DOHH2 (cell line): Measurements from ENCODE around the gene SLIT1.

Source experiments
- EZH2phosphoT487 ChIP-seq: fragments of 200-600 bp; sonication (generic); IDR thresholded peaks from 2 replicates; pipeline ENCODE4 v1.6.1; 2017; ENCODE audit warnings: borderline replicate concordance, mild to moderate bottlenecking, antibody characterized with exemption, low read length, moderate library complexity, mixed read lengths
- TF ChIP-seq, protein P1 (sequence below): fragments of 200-600 bp; sonication (generic); IDR thresholded peaks from one replicate; pipeline ENCODE4 v1.5.1; 2014; ENCODE audit warnings: antibody characterized with exemption, mild to moderate bottlenecking, low read depth, low read length; ENCODE audit not compliant: poor library complexity, severe bottlenecking

DNA sequence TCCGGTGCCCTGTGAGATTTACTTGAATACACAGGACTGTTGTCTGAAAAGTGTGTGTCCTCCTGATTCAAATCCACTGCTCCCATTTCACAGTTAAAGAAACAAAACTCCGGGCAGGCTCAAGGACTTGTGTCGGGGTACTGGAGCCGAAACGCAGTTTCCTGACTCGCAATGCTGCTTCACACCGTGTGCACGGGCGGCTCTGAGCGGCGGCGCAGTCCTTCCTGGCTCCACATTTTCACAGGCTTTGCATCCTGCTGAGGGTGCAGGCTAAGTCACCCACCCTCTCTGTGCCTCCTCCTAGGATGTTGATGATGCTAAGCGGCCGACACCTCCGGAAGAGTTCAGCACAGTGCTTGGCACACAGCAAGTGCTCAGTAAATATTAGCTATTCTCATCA, 65.4 kb downstream of the SLIT1 start:
- TF ChIP-seq, protein P1, sequence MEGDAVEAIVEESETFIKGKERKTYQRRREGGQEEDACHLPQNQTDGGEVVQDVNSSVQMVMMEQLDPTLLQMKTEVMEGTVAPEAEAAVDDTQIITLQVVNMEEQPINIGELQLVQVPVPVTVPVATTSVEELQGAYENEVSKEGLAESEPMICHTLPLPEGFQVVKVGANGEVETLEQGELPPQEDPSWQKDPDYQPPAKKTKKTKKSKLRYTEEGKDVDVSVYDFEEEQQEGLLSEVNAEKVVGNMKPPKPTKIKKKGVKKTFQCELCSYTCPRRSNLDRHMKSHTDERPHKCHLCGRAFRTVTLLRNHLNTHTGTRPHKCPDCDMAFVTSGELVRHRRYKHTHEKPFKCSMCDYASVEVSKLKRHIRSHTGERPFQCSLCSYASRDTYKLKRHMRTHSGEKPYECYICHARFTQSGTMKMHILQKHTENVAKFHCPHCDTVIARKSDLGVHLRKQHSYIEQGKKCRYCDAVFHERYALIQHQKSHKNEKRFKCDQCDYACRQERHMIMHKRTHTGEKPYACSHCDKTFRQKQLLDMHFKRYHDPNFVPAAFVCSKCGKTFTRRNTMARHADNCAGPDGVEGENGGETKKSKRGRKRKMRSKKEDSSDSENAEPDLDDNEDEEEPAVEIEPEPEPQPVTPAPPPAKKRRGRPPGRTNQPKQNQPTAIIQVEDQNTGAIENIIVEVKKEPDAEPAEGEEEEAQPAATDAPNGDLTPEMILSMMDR, result no peak
- TF ChIP-seq EZH2phosphoT487, result no peak
